H9 (cell line): ENCODE measurements around the gene HDGFL3. TPM values are rescaled to one million over a fixed set of nuclear protein-coding genes. Genes with fewer than 3 reads are reported as not detected.

ENCODE experiments used
- DNase-seq: peaks from one replicate; pipeline ENCODE4 v3.0.0-alpha.2; 2017
- H2AFZ ChIP-seq: one replicate; pipeline ENCODE4 v1.6.1; 2013; ENCODE audit warnings: mild to moderate bottlenecking, low read length, control low read depth, moderate library complexity
- H2AK5ac ChIP-seq: 2 replicates; pipeline ENCODE4 v1.6.1; 2013; ENCODE audit warnings: low read length, control low read depth, mixed read lengths; ENCODE audit not compliant: insufficient read length
- H2BK120ac ChIP-seq: one replicate; pipeline ENCODE4 v1.6.1; 2013; ENCODE audit warnings: low read depth, mild to moderate bottlenecking, low read length, control low read depth, inconsistent platforms; ENCODE audit not compliant: poor library complexity, severe bottlenecking
- H2BK12ac ChIP-seq: 2 replicates; pipeline ENCODE4 v1.6.1; 2013; ENCODE audit warnings: low read length, control low read depth, mixed read lengths, low read depth; ENCODE audit not compliant: insufficient read length
- H2BK15ac ChIP-seq: 2 replicates; pipeline ENCODE4 v1.6.1; 2013; ENCODE audit warnings: low read depth, low read length, control low read depth
- H2BK20ac ChIP-seq: one replicate; pipeline ENCODE4 v1.6.1; 2013; ENCODE audit warnings: low read depth, mild to moderate bottlenecking, low read length, control low read depth, inconsistent platforms; ENCODE audit not compliant: poor library complexity, severe bottlenecking
- H2BK5ac ChIP-seq: 2 replicates; pipeline ENCODE4 v1.6.1; 2013; ENCODE audit warnings: low read length, control low read depth, mixed read lengths; ENCODE audit not compliant: insufficient read length
- H3K14ac ChIP-seq: 2 replicates; pipeline ENCODE4 v1.6.1; 2013; ENCODE audit warnings: low read length, control low read depth; ENCODE audit not compliant: insufficient read depth
- H3K18ac ChIP-seq: 2 replicates; pipeline ENCODE4 v1.6.1; 2013; ENCODE audit warnings: low read depth, mild to moderate bottlenecking, mixed read lengths, low read length, control low read depth; ENCODE audit not compliant: insufficient read length
- H3K23ac ChIP-seq: 2 replicates; pipeline ENCODE4 v1.6.1; 2013; ENCODE audit warnings: low read length, control low read depth, mixed read lengths, low read depth; ENCODE audit not compliant: insufficient read length
- H3K23me2 ChIP-seq: 2 replicates; pipeline ENCODE4 v1.6.1; 2013; ENCODE audit warnings: low read depth, mild to moderate bottlenecking, mixed read lengths, low read length, control low read depth; ENCODE audit not compliant: insufficient read length, poor library complexity, severe bottlenecking
- H3K27ac ChIP-seq: 2 replicates; pipeline ENCODE4 v1.5.1; 2013; ENCODE audit warnings: low read length, control low read depth, mixed read lengths, low read depth; ENCODE audit not compliant: insufficient read length
- H3K27me3 ChIP-seq: 2 replicates; pipeline ENCODE4 v1.6.1; 2013; ENCODE audit warnings: low read length, control low read depth, inconsistent platforms; ENCODE audit not compliant: insufficient read depth
- H3K4ac ChIP-seq: 2 replicates; pipeline ENCODE4 v1.6.1; 2013; ENCODE audit warnings: low read depth, mild to moderate bottlenecking, control low read depth, inconsistent platforms, low read length, moderate library complexity
- H3K4me1 ChIP-seq: 2 replicates; pipeline ENCODE4 v1.6.1; 2013; ENCODE audit warnings: low read length, control low read depth, inconsistent platforms; ENCODE audit not compliant: insufficient read depth
- H3K4me2 ChIP-seq: 2 replicates; pipeline ENCODE4 v1.6.1; 2013; ENCODE audit warnings: low read length, control low read depth, mixed read lengths; ENCODE audit not compliant: insufficient read length, insufficient read depth
- H3K56ac ChIP-seq: 2 replicates; pipeline ENCODE4 v1.6.1; 2013; ENCODE audit warnings: low read depth, mild to moderate bottlenecking, mixed read lengths, low read length, control low read depth; ENCODE audit not compliant: insufficient read length
- H3K79me1 ChIP-seq: 2 replicates; pipeline ENCODE4 v1.6.1; 2013; ENCODE audit warnings: low read depth, mild to moderate bottlenecking, moderate library complexity, low read length, control low read depth, inconsistent platforms; ENCODE audit not compliant: insufficient read depth, poor library complexity, severe bottlenecking
- H3K79me2 ChIP-seq: 2 replicates; pipeline ENCODE4 v1.6.1; 2013; ENCODE audit warnings: low read length, control low read depth, inconsistent platforms; ENCODE audit not compliant: insufficient read depth
- H3K9ac ChIP-seq: 2 replicates; pipeline ENCODE4 v1.6.1; 2013; ENCODE audit warnings: low read length, control low read depth, mixed read lengths; ENCODE audit not compliant: insufficient read length; ENCODE audit errors: extremely low read depth
- H3K9me3 ChIP-seq: one replicate; pipeline ENCODE4 v1.6.1; 2013; ENCODE audit warnings: low read depth, low read length, inconsistent platforms; ENCODE audit not compliant: control insufficient read depth
- H3T11ph ChIP-seq: one replicate; pipeline ENCODE4 v1.6.1; 2013; ENCODE audit warnings: mild to moderate bottlenecking, low read length, control low read depth, inconsistent platforms
- H4K20me1 ChIP-seq: one replicate; pipeline ENCODE4 v1.6.1; 2013; ENCODE audit not compliant: control insufficient read depth, insufficient read length, insufficient read depth
- H4K5ac ChIP-seq: 2 replicates; pipeline ENCODE4 v1.6.1; 2013; ENCODE audit warnings: low read depth, mild to moderate bottlenecking, mixed read lengths, low read length, control low read depth; ENCODE audit not compliant: insufficient read length
- H4K8ac ChIP-seq: replicated peaks from 2 replicates; pipeline ENCODE4 v1.6.1; 2013; ENCODE audit warnings: low read length, control low read depth, mixed read lengths, low read depth; ENCODE audit not compliant: insufficient read length
- H4K91ac ChIP-seq: 2 replicates; pipeline ENCODE4 v1.6.1; 2013; ENCODE audit warnings: low read depth, mild to moderate bottlenecking, moderate library complexity, mixed read lengths, low read length, control low read depth; ENCODE audit not compliant: insufficient read length
- H3K27ac Mint-ChIP-seq, 3 experiments: 2 replicates in 2 of 3; 3 replicates in 1 of 3; pipeline ENCODE4 v1.8.0; 2020 to 2021; ENCODE audit warnings: mixed read lengths in 3 of 3, mild to moderate bottlenecking in 1 of 3, moderate library complexity in 1 of 3
- H3K27me3 Mint-ChIP-seq: 2 replicates; pipeline ENCODE4 v1.8.0; 2021; ENCODE audit warnings: low read depth, mild to moderate bottlenecking, moderate library complexity, mixed read lengths
- H3K36me3 Mint-ChIP-seq, 3 experiments: 2 replicates in 2 of 3; 3 replicates in 1 of 3; pipeline ENCODE4 v1.8.0; 2020 to 2021; ENCODE audit warnings: low read depth in 3 of 3, mixed read lengths in 3 of 3; ENCODE audit not compliant: insufficient read depth in 1 of 3
- H3K4me1 Mint-ChIP-seq, 2 experiments: 2 replicates each; pipeline ENCODE4 v1.8.0; 2020; ENCODE audit warnings: mixed read lengths in 2 of 2
- H3K4me3 Mint-ChIP-seq, 2 experiments: 2 replicates in 1 of 2; 3 replicates in 1 of 2; pipeline ENCODE4 v1.8.0; 2020 to 2021; ENCODE audit warnings: mild to moderate bottlenecking in 2 of 2, mixed read lengths in 2 of 2, moderate library complexity in 1 of 2
- H3K9me3 Mint-ChIP-seq, 2 experiments: 2 replicates in 1 of 2; 3 replicates in 1 of 2; pipeline ENCODE4 v1.8.0; 2020; ENCODE audit warnings: mild to moderate bottlenecking in 2 of 2, mixed read lengths in 2 of 2, moderate library complexity in 1 of 2
- WGBS: extraction: QIAGEN DNeasy Blood & Tissue Kit; methylation state at CpG from one replicate; pipeline ENCODE4 v1.1.7; 2013; ENCODE audit warnings: missing lambda C conversion rate, low lambda C conversion rate, mixed read lengths; ENCODE audit not compliant: insufficient read length; ENCODE audit errors: extremely low coverage; 5-methylcytosine and 5-hydroxymethylcytosine counted together
- long read RNA-seq: library from polyadenylated mRNA; unstranded; transcript quantifications from one replicate; pipeline ENCODE4 v2.0.0, GENCODE V29; 2020
- total RNA-seq: library from RNA; stranded (reverse); gene quantifications from 2 replicates; pipeline ENCODE4 v1.2.1, GENCODE V29; 2021
- TF ChIP-seq, protein P1 (sequence below): fragments of 200-600 bp; sonication (generic); conservative IDR thresholded peaks from 3 replicates; pipeline ENCODE4 v1.8.0; 2021; ENCODE audit warnings: antibody characterized with exemption, mild to moderate bottlenecking

HDGFL3 gene
- 120 and 122 TPM in 2 replicates for total RNA-seq
- long read RNA-seq, full-length matches to known transcripts = 94 of 127 reads
- long read RNA-seq, partial matches to known transcripts = 24 of 127 reads
- long read RNA-seq, other reads (novel, unspliced or antisense) = 9 of 127 reads

DNA sequence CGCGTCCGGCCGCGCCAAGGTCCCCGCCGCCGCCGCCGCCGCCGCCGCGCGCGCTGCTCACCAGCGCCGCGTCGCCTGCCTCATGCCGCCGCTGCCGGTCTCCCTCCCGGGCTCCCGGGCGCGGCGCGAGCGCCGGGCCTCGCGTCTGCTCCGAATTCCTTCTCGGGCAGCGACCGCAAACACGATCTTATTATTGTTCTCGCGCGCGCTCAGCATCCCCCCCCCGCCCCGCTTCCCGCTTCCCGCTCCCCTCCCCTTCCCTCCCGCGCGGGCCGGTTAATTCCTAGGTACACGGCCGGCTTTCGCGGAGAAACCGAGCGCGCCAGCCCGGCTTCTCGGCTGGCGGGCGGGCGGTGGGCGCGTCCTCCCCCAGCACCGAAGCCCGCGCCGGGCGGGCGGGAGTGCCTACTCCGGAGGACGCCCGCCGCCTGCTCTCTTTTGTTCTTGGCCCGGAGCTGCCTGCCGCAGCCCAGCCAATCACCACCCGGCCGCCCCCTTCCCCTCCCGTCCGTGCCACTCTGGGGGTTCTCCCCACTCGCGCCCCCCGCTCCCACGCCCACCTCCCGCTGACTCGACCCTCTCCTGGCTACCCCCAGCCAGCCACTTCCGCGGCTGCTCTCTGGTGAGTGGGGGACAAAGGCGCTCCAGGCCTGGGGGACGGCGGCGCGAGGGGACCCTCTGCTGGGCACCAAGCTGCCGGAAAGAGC is at the start of gene HDGFL3:
Gene HDGFL3, minus strand, starts transcription at position 164 of the 707 bp plus-strand sequence. CDS start 409 bp downstream, outside the sequence.
- Mint-ChIP-seq H3K4me1 (peaks cover 30 to 33% of the 10 kb centered on the region in 2 experiments), H3K27ac (peak within 1 kb of the TSS; percentile 89 to 99 (median 99)), H3K36me3 (peaks cover 0 to 3% (median 0%) of the 10 kb centered on the region in 3 experiments; a peak in 3 of 7 replicates), H3K9me3 (peaks cover 3% of the 10 kb centered on the region in 2 experiments; a peak in 2 of 5 replicates), H3K27me3 (no peaks in the 10 kb centered on the region; the same call in 1 of the 2 replicates), H3K4me3 (peak within 1 kb of the TSS; percentile 97 to 100)
- Histone ChIP-seq H3K27ac (no peak within 1 kb of the TSS), H3K9ac (peak within 1 kb of the TSS; percentile 75), H4K8ac (no peak within 1 kb of the TSS), H3K79me1 (no peaks in the 10 kb centered on the region), H2AFZ (no peak within 1 kb of the TSS), H3K79me2 (peaks cover 18% of the 10 kb centered on the region; the same call in 1 of the 2 replicates), H3K4me2 (peak within 1 kb of the TSS; percentile 90), H3K18ac (peak within 1 kb of the TSS; percentile 97), H2BK20ac (no peak within 1 kb of the TSS), H3T11ph (no peak within 1 kb of the TSS), H3K23ac (no peak within 1 kb of the TSS), H4K20me1 (no peaks in the 10 kb centered on the region), H2BK15ac (no peak within 1 kb of the TSS), H3K4me1 (peaks cover 2% of the 10 kb centered on the region; the same call in 1 of the 2 replicates), H3K27me3 (no peaks in the 10 kb centered on the region), H3K14ac (peak within 1 kb of the TSS; percentile 94), H2BK120ac (no peak within 1 kb of the TSS), H4K5ac (no peak within 1 kb of the TSS), H3K56ac (no peak within 1 kb of the TSS), H3K9me3 (no peaks in the 10 kb centered on the region), H3K23me2 (peaks cover 4% of the 10 kb centered on the region), H2BK5ac (no peak within 1 kb of the TSS), H3K4ac (no peak within 1 kb of the TSS), H4K91ac (peak within 1 kb of the TSS; percentile 57), H2BK12ac (peak within 1 kb of the TSS; percentile 63), H2AK5ac (no peak within 1 kb of the TSS)
- TF ChIP-seq, protein P1, sequence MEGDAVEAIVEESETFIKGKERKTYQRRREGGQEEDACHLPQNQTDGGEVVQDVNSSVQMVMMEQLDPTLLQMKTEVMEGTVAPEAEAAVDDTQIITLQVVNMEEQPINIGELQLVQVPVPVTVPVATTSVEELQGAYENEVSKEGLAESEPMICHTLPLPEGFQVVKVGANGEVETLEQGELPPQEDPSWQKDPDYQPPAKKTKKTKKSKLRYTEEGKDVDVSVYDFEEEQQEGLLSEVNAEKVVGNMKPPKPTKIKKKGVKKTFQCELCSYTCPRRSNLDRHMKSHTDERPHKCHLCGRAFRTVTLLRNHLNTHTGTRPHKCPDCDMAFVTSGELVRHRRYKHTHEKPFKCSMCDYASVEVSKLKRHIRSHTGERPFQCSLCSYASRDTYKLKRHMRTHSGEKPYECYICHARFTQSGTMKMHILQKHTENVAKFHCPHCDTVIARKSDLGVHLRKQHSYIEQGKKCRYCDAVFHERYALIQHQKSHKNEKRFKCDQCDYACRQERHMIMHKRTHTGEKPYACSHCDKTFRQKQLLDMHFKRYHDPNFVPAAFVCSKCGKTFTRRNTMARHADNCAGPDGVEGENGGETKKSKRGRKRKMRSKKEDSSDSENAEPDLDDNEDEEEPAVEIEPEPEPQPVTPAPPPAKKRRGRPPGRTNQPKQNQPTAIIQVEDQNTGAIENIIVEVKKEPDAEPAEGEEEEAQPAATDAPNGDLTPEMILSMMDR = no peak
- peak; percentile 77 for DNase-seq
- WGBS = no CpG with 5 or more reads among the region's 94 CpGs
